Kidney epithelial cell (primary cell): ENCODE data around the gene ZC3H7B. TPM values are rescaled to one million over a fixed set of nuclear protein-coding genes. Genes with fewer than 3 reads are reported as not detected.

Experiments used
- DNase-seq: peaks from one replicate; pipeline ENCODE4 v3.0.0-alpha.2; 2010; ENCODE audit warnings: low read depth
- H3K27me3 ChIP-seq: 2 replicates; pipeline ENCODE4 v1.6.0; 2011; ENCODE audit warnings: low read length; ENCODE audit not compliant: control insufficient read depth, insufficient read depth
- H3K36me3 ChIP-seq: 2 replicates; pipeline ENCODE4 v1.5.1; 2011; ENCODE audit warnings: low read length; ENCODE audit not compliant: control insufficient read depth, insufficient read depth
- H3K4me3 ChIP-seq: 2 replicates; pipeline ENCODE4 v1.5.1; 2011; ENCODE audit warnings: low read depth, mild to moderate bottlenecking, control low read depth, low read length
- total RNA-seq: library from RNA; depleted of rRNA; stranded (reverse); fragments of >200 nt; gene quantifications from 2 replicates; pipeline ENCODE4 v1.2.3, GENCODE V29; 2015
- TF ChIP-seq, protein P1 (sequence below): IDR thresholded peaks from 2 replicates; pipeline ENCODE4 v1.5.1; 2011; ENCODE audit warnings: mild to moderate bottlenecking, moderate library complexity, low read length, control low read depth, inconsistent platforms; ENCODE audit not compliant: insufficient read depth, poor library complexity, severe bottlenecking

ZC3H7B gene
- total RNA-seq, 1 donor from 2014 or later: 57.7 TPM

GRCh38 chr22:41338614-41339212, 37.4 kb downstream of the ZC3H7B start:
- Histone ChIP-seq H3K36me3 (peaks cover 2% of the 10 kb centered on the region), H3K4me3 (no peak overlapping the region), H3K27me3 (no peaks in the 10 kb centered on the region)
- no peak for DNase-seq
- TF ChIP-seq, protein P1, sequence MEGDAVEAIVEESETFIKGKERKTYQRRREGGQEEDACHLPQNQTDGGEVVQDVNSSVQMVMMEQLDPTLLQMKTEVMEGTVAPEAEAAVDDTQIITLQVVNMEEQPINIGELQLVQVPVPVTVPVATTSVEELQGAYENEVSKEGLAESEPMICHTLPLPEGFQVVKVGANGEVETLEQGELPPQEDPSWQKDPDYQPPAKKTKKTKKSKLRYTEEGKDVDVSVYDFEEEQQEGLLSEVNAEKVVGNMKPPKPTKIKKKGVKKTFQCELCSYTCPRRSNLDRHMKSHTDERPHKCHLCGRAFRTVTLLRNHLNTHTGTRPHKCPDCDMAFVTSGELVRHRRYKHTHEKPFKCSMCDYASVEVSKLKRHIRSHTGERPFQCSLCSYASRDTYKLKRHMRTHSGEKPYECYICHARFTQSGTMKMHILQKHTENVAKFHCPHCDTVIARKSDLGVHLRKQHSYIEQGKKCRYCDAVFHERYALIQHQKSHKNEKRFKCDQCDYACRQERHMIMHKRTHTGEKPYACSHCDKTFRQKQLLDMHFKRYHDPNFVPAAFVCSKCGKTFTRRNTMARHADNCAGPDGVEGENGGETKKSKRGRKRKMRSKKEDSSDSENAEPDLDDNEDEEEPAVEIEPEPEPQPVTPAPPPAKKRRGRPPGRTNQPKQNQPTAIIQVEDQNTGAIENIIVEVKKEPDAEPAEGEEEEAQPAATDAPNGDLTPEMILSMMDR: no peak

DNA sequence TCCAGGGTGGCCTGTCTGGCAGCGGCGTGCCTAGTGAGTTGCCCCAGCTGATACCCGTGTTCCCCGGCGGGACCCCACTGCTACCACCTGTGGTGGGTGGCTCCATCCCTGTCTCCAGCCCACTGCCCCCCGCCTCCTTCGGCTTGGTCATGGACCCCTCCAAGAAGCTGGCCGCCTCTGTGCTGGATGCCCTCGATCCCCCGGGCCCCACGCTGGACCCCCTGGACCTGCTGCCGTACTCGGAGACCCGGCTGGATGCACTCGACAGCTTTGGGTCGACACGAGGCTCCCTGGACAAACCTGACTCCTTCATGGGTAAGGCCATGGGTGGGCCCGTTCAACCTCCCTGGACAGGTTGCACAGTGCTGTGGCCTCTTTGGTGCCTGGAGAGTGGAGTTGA, 38.5 kb downstream of the ZC3H7B start:
- Histone ChIP-seq H3K36me3 (peaks cover 5% of the 10 kb centered on the region), H3K27me3 (no peaks in the 10 kb centered on the region), H3K4me3 (no peak overlapping the region)
- TF ChIP-seq, protein P1: no peak
- no peak for DNase-seq

DNA sequence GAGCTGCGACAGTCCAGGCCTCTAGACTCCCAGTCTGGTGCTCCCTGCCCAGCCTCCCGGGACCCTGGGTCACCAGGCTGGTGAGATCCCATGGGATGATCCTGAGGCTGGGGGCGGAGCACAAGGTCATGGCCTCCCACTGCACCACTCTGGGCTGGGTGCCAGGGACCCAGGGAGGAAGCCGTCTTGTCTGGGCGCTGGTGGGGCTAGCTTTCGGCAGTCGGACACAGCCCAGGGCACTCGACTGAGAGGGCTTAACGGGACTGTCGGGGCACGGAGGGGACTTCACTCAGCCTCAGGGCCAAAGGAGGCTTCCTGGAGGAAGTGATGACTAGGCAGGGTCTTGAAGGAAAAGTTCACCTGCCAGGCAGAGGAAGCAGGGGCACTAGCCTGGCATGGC, 39.0 kb downstream of the ZC3H7B start:
- H3K27me3 ChIP-seq: no peaks in the 10 kb centered on the region
- peaks cover 5% of the 10 kb centered on the region for H3K36me3 ChIP-seq
- TF ChIP-seq, protein P1: no peak
- H3K4me3 ChIP-seq: no peak overlapping the region
- no peak for DNase-seq

GRCh38 chr22:41341012-41341411, 39.7 kb downstream of the ZC3H7B start:
- Histone ChIP-seq H3K36me3 (peaks cover 5% of the 10 kb centered on the region), H3K27me3 (no peaks in the 10 kb centered on the region), H3K4me3 (no peak overlapping the region)
- DNase-seq: no peak
- TF ChIP-seq, protein P1: no peak

DNA sequence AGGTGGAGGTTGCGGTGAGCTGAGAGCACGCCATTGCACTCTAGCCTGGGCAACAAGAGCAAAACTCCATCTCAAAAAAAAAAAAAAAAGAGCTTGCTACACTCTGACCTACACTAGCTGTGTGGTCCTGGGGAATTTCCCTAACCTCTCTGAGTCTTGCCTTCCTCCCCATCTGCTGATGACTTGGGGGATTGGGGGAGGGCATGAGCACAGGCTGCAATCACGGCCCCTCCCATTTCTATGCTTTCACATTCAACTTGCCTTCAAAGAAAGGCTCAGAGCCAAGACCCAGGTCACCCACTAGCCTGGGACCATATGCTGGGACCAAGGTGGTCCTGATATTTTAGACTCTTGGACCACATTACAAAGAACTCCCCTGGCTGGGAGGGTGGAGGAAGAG, 40.7 kb downstream of the ZC3H7B start:
- H3K36me3 ChIP-seq: peaks cover 5% of the 10 kb centered on the region
- no peak overlapping the region for H3K4me3 ChIP-seq
- H3K27me3 ChIP-seq: no peaks in the 10 kb centered on the region
- DNase-seq: no peak
- TF ChIP-seq, protein P1: no peak

- TF ChIP-seq, protein P1: no peak
- H3K4me3 ChIP-seq: no peak overlapping the region
- peaks cover 5% of the 10 kb centered on the region for H3K36me3 ChIP-seq
- DNase-seq: no peak
- no peaks in the 10 kb centered on the region for H3K27me3 ChIP-seq
Observed at GRCh38 chr22:41343300-41343699, 42.0 kb downstream of the ZC3H7B start.
